GM19025 (cell line): ENCODE data around the gene PACRG.
"Not testable (repeated sequence)": the region's sequence is repeated elsewhere in the genome, so short reads cannot be mapped to it uniquely, and the experiment has no call there.

Experiments used
- ATAC-seq: cut with Tn5 transposase; IDR thresholded peaks from one replicate; pipeline ENCODE4 v1.9.1; 2021; ENCODE audit warnings: mild to moderate bottlenecking, low read depth, moderate library complexity; ENCODE audit not compliant: unreplicated experiment

The PACRG gene

GRCh38 chr6:162727322-162728182 lies at the start of gene PACRG, which contains the start of gene PRKN:
PACRG (plus strand) TSS chr6:162727974.
PRKN (minus strand) TSS chr6:162727766.
- ATAC-seq, result peak; percentile 98

- ATAC-seq, result not testable (repeated sequence)
Measured at GRCh38 chr6:162678896-162679295, 48.9 kb upstream of the PACRG start.

- ATAC-seq, result no peak
Measured at GRCh38 chr6:162679681-162680080, 48.1 kb upstream of the PACRG start.

- ATAC-seq, result no peak
Measured at GRCh38 chr6:162680367-162680766, 47.4 kb upstream of the PACRG start.

- no peak for ATAC-seq
Measured at GRCh38 chr6:162680871-162681270, 46.9 kb upstream of the PACRG start.

GRCh38 chr6:162681447-162681846 lies 46.3 kb upstream of the PACRG start:
- no peak for ATAC-seq

GRCh38 chr6:162683135-162683534 lies 44.6 kb upstream of the PACRG start:
- no peak for ATAC-seq

- no peak for ATAC-seq
Measured at GRCh38 chr6:162684052-162684451, 43.7 kb upstream of the PACRG start.

- no peak for ATAC-seq
Measured at GRCh38 chr6:162684961-162685360, 42.8 kb upstream of the PACRG start.

GRCh38 chr6:162685586-162685985 lies 42.2 kb upstream of the PACRG start:
- ATAC-seq, result no peak

- ATAC-seq, result no peak
Measured at GRCh38 chr6:162688751-162689345, 38.9 kb upstream of the PACRG start.

- no peak for ATAC-seq
Measured at GRCh38 chr6:162690158-162690557, 37.6 kb upstream of the PACRG start.

- ATAC-seq, result no peak
Measured at GRCh38 chr6:162697872-162698403, 29.8 kb upstream of the PACRG start.

- no peak for ATAC-seq
Measured at GRCh38 chr6:162698440-162698839, 29.3 kb upstream of the PACRG start.

GRCh38 chr6:162699961-162700360 lies 27.8 kb upstream of the PACRG start:
- ATAC-seq, result no peak

GRCh38 chr6:162700966-162701365 lies 26.8 kb upstream of the PACRG start:
- no peak for ATAC-seq

- no peak for ATAC-seq
Measured at GRCh38 chr6:162701551-162701950, 26.2 kb upstream of the PACRG start.

- ATAC-seq, result no peak
Measured at GRCh38 chr6:162702446-162702845, 25.3 kb upstream of the PACRG start.

GRCh38 chr6:162704001-162704400 lies 23.8 kb upstream of the PACRG start:
- ATAC-seq, result no peak

GRCh38 chr6:162705736-162706135 lies 22.0 kb upstream of the PACRG start:
- no peak for ATAC-seq

- no peak for ATAC-seq
Measured at GRCh38 chr6:162706232-162706631, 21.5 kb upstream of the PACRG start.

GRCh38 chr6:162708971-162709370 lies 18.8 kb upstream of the PACRG start:
- ATAC-seq, result no peak
